H1 (cell line): Measurements from ENCODE around the gene STXBP6. TPM values are rescaled to one million over a fixed set of nuclear protein-coding genes. Genes with fewer than 3 reads are reported as not detected.

Experiments used
- CHD7 ChIP-seq: fragments of 300-600 bp; sonication (generic); IDR thresholded peaks from 2 replicates; pipeline ENCODE4 v1.7.1; 2012; ENCODE audit warnings: low read length, moderate library complexity, mild to moderate bottlenecking, inconsistent platforms; ENCODE audit not compliant: insufficient replicate concordance
- TEAD4 ChIP-seq: IDR thresholded peaks from 2 replicates; pipeline ENCODE4 v1.6.1; 2012; ENCODE audit warnings: low read depth, low read length, inconsistent platforms, mixed read lengths
- polyA plus RNA-seq, 7 experiments: library from polyadenylated mRNA; depleted of rRNA in 3 of 7; stranded (reverse) in 5 of 7; unstranded in 2 of 7; fragments of >200 nt in 5 of 7; fragments of 200-250 nt in 2 of 7; gene quantifications; 1 replicate in 5 of 7; 2 replicates in 1 of 7; 4 replicates in 1 of 7; pipeline versions ENCODE4 v1.2.1 to v1.2.3, GENCODE V29; 2011 to 2013; ENCODE audit warnings: missing spikeins in 2 of 7, mixed read lengths in 2 of 7
- total RNA-seq: library from RNA; stranded (reverse); fragmentation: NEBNext Ultra II Directional; extraction: Animal tissue kit (Norgen Biotek cat#: 25700); gene quantifications from 2 replicates; pipeline ENCODE4 v1.2.1, GENCODE V29; 2021

Gene STXBP6
- total and polyA plus RNA-seq, 2 of the 8 experiments (the other 6 are each of a cell fraction or from before 2014, with no cell fraction given): 9.4 to 18.1 TPM

GRCh38 chr14:24921903-24922302 lies 128.0 kb downstream of the STXBP6 start (continued):
- TF ChIP-seq CHD7: no peak
- TF ChIP-seq TEAD4: no peak
